NOMO-1 (cell line): ENCODE measurements around the gene ZNF865.

Source experiments
- DNase-seq, 2 experiments: peaks; one replicate each; lab custom pipeline; 2025; ENCODE audit not compliant: unreplicated experiment in 2 of 2; lab: John Stamatoyannopoulos, UW

ZNF865 gene

DNA sequence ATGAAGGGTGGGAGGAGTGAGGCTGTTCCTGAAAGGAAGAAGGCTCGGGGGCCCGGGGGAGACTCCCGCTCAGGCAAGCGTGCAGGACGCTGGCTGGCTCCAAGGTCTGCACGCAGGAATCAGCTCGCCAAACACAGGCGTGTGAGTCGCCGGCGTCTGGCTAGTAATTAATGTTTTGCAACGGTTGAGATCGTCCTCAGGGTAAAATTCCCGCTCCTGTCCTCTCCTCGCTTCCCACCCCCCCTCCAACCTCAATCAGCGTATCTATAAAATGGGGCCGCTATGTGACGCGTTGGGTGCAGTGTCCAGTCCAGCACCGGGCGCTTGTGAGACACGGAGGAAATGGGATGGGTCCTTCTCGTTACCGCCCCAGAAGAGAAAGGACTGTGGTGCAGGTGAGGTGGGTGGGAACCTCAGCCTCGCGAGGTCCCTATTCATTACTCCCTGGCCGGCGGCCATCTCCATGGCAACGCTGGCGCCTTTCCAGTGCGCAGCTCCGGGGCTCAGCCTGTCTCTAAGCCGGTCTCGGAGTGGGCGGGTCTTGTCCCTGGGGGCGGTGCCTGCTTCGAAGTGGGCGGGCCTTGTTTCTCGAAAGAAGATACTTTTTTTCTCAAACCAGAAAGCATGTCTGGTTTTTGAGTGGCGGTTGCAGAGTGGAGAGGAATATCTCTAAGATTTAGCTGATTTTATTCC lies 18.3 kb upstream of the ZNF865 start:
- peak; percentile 70 to 76 for DNase-seq

DNA sequence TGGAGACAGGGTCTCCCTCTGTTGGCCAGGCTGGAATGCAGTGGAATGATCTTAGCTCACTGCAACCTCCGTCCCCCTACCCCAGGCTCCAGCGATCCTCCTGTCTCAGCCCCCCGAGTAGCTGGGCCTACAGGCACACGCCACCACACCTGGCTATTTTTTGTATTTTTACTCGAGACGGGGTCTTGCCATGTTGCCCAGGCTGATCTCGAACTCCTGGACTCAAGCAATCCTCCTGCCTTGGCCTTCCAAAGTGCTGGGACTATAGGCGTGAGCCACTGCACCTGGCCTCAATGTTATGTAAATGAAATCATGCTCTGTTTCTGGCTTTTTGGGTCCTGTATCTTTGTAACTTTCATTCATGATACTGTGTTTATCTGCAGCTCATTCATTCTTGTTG lies 16.7 kb upstream of the ZNF865 start:
- no peak for DNase-seq

DNA sequence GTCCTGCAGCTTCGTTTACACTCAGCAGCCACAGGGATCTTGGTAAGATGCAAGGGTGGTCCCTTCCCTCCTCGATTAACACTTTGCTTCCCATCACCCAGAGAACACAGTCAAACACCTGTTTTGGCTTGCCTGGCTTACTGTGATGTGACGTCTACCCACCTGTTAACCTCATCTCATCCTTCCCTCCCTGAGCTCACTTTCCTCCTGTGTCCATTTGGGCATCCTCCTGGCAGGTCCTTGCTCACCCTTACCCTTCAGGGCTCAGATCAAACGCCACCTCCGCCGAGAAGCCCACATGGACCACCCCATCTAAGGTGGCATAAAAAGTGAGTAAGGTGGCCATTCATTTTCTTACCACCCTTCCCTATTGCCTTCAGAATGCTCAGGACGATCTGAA lies 15.3 kb upstream of the ZNF865 start:
- DNase-seq, result no peak

- DNase-seq, result no peak
Measured at GRCh38 chr19:55590617-55591016, 14.8 kb upstream of the ZNF865 start.

- no peak for DNase-seq
Measured at GRCh38 chr19:55591555-55591954, 13.9 kb upstream of the ZNF865 start.

DNA sequence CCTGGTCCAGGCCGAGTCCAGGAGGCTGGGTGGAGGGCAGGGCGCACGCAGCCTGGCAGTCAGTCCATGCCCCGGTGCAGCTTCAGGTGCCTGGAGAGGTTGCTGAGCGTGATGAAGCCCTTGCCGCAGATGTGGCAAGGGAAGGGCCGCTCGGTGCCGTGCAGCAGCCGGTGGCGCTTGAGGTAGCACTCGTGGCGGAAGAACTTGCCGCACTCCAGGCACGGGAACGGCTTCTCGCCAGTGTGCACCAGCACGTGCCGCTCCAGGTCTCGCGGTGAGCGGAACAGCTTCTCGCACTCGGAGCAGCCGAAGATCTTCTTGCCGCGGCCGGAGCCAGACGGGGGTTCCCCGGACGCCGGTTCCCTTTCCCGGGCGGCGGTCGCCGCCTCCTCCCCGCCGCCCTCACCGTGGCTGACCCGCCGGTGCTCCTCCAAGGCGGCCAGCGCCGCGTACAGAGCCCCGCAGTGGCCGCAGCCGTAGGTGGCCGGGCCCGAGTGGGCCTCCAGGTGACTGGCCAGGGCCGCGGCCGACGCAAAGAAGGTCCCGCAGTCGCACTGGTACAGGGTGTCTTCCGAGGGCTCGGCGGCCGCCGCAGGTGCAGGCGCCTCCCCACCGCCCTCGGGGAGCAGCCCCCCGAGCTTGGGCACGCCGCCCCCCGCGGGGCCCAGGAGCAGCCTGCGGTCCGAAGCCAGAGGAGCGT lies 12.9 kb upstream of the ZNF865 start:
- DNase-seq, result no peak

DNA sequence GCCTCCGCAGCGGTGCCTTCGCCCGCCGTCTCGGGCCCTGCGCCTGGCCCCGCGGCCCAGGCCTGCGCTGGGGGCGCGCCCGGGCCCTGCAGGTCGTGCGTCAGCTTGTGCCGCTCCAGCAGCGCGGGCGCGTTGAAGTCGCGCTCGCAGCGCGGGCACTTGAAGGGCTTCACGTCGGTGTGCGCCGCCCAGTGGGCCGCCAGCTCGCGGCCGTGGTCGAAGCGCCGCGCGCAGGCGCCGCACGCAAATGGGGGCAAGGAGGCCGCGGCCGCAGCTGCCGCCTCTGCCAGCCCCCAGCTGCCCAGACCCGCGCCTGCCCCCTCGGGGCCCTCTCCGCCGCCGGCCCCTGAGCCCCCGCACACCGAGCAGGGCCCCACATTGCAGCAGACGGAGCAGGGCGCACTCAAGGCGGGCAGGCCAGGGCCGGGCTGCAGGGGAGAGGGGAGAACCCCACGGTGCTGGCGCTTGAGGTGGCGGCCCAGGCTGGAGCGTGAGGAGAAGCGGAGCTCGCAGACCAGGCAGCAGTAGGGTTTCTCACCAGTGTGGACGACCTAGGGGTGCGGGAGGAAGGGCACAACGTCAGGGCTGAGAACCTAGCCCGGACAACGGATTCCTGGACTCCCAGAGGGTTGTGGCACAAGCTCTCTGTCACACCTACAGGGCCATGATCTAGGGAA lies 12.2 kb upstream of the ZNF865 start:
- no peak for DNase-seq

DNA sequence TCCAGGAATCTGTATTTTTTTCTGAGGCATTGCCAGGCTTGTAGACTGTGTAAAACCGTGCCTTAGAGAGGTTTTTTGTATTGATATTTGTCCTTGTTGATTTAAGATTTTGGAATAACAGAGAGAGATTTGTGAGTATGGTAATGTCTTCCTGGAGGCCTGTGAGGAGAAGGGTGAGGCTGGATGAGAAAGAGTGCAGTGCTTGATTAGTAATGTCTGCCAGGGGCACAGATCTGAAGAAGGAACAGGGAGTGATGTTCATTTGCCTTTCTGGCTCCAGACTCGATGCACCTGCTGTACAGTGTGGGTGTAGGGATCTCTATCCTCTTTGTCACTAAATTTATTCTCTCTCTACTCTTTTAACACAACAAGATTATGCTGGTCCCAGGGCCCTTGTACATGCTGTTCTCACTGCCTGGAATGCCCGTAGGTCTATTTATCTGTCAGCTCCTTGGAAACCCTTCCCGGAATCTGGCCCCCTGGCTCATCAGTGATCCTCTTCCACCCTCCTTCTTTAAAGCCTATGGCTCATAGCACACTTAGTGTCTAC lies 10.4 kb upstream of the ZNF865 start:
- DNase-seq, result no peak

- no peak for DNase-seq
Measured at GRCh38 chr19:55596304-55596703, 9.1 kb upstream of the ZNF865 start.

GRCh38 chr19:55597501-55597921 lies 7.9 kb upstream of the ZNF865 start:
- DNase-seq, result no peak

DNA sequence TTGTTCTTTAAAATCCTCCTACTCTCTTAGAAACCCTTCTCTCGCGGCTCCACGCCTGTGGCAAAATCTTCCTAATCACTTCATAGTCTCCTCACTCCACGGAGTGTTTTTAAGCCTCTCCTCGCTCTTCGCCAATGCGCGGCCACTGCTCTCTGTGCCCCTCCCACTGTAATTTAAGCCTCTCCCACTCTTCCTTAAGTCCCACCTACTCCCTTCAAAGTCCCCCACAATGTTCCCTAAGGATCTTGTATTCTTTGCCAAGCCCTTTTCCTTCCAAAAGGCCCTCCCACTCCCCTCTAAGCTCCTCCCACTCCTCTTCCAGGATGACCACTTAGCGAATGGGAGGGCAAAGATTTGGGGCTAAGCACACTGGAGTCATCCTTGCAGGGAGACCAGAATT lies 7.4 kb upstream of the ZNF865 start:
- DNase-seq, result no peak

DNA sequence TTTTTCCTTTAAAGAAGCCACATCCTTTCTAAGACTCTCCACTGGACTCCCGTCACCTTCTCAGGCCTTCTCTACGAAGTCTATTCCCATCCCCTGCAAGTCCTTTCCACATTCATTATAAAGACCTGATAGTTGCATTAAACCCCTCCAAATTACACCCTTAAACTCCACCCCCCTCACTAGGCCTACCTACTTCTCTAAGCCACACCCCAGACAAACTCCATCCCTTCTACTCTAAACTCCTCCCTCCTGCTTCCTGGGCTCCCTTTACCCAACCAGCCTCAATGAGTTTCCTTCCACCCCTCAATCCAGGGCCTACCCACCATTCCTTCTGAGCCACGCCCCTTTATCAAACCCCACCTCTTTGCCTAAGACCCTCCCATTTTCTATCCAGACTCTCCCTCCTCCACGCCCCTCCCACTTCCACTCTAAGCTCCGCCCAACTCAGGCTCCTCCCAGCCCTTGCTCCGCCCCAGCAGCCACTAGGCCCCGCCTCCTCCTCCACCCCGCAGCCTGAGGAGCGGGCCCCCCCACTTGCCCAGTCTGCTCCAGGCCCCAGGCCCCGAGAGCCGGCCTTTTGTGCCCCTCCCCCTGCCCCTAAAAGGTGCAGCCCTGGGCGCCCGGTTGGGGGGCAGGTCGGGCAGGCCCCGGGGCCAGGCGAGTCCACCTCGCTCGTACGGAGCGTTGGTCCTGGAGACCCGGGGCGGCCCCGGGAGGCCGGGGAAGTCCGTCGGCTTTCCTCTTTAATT lies 6.6 kb upstream of the ZNF865 start:
- peak; percentile 80 to 86 for DNase-seq

- DNase-seq, result peak; percentile 97
Measured at GRCh38 chr19:55599468-55599841, 6.0 kb upstream of the ZNF865 start, which contains the start of gene FIZ1. Gene FIZ1 (minus strand): TSS chr19:55599517. CDS start chr19:55597865, 1,652 bp downstream.

DNA sequence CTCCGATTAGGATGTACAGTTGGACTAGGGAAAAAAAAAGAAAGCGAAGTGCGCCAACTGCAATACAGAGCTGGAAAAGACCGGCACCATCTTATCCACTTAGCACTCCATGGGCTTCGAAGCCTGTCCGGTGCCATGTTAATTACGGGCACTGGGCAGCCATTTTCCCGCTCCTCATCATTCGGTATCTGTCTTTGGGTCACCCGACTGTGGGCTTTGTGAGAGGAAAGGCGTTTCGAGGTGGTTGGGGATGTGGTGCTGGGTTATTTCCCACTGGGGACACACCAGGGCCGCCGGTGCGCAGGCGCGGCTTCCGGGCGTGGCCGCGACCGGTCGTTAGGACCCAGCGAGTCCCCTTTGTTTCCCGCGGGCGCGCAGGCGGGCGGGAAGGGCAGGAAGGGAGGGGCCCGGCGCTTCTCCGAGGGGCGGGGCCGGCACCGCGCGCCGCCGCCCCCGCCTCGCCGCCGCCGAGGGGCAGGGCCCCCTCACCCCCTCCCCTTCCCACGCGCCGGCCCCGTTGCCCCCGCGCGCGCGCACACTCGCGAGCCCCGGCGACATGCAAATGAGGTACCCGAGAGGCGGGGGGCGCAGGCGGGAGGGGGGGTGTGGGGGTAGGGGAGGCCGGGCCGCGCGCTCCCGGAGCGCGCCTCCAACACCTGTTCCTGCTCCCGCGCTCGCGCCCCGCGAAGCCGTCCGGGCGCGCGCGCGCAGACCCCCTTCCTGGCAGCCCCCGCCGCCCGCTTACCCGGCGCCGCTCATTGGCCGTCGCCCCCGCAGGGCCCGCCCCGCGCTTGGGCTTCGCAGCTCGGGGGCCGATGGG lies 5.4 kb upstream of the ZNF865 start, which contains the start of gene ZNF524:
Gene ZNF524, plus strand, starts transcription at position 447 of the 820 bp plus-strand sequence. CDS start 1,825 bp downstream, outside the sequence.
- peak; percentile 88 to 93 for DNase-seq

DNA sequence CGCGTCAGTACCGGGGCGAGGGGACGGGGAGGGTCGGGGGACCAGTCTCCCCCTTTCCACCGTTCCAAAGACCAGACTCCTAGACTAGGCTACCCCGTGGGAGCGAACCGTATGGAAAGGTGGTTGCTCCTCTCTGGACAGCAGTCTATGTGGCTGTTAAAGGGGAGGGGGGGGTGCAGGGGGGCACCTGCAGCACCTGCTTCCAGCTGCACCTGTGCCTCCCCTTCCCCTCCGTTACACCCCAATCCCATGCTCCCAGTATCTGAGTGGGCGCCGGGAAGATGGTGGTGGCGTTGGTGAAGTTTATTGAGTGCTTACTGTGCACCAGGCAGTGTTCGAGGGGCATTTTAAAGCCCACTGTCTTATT lies 4.8 kb upstream of the ZNF865 start:
- no peak for DNase-seq

DNA sequence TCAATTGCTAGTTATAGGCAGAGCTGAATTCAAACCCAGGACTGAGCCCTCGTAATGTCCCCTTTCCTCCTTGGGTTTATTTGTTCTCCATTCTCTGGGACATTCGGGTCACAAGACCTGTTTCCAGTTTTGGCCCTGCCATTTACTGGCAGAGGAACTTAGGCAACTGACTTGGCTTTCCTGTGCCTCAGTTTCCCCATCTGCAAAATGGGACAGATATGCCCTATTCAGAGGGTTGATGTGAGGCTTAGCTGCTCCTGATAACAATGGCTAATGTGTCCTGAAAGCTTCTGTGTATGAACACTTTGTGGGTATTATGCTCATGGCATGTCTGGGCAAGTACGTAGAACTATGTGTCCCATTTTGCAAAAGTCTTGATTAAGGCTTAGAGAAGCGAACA lies 4.4 kb upstream of the ZNF865 start:
- DNase-seq, result no peak

- DNase-seq, result no peak
Measured at GRCh38 chr19:55602104-55603001, 3.1 kb upstream of the ZNF865 start.

DNA sequence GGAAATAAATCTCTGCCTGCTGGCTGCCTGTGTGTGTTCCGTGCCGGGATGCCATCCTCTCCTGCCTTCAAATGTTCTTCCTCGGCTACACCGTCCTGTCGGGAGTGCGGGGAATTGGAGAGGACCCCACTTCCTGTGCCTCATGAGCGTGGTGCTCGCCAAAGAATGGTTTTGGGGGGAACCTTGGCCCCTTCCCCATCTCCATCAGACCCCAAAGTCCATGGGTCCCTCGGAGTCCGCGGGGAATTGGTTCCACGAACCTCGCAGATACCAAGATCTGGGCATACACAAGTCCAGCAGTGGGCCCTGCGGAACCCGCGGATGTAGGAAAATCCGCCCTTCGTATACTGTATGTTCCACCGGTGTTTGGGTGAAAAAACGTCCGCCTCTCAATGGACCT lies 2.3 kb upstream of the ZNF865 start:
- no peak for DNase-seq
